RWPE2 (cell line): ENCODE measurements around the gene PTBP1.

Experiments
- ATAC-seq: fragments of 200-7000 bp; cut with Tn5 transposase; 3 replicates; pipeline ENCODE4 v1.9.1; 2021; ENCODE audit warnings: low read depth
- DNase-seq: peaks from one replicate; pipeline ENCODE4 v3.0.0-alpha.2; 2020; ENCODE audit warnings: low spot score
- H3K27ac ChIP-seq: fragments of 450-650 bp; 2 replicates; pipeline ENCODE4 v1.5.1; 2017; ENCODE audit warnings: mild to moderate bottlenecking; ENCODE audit not compliant: poor library complexity, severe bottlenecking
- H3K27me3 ChIP-seq: fragments of 250-450 bp; sonication (Bioruptor Pico); 2 replicates; pipeline ENCODE4 v1.5.1; 2021; ENCODE audit warnings: mild to moderate bottlenecking, moderate library complexity; ENCODE audit not compliant: insufficient read depth, poor library complexity, severe bottlenecking
- H3K36me3 ChIP-seq: fragments of 250-450 bp; sonication (Bioruptor Pico); 2 replicates; pipeline ENCODE4 v1.5.1; 2020; ENCODE audit warnings: low read depth, mild to moderate bottlenecking, moderate library complexity
- H3K4me1 ChIP-seq: fragments of 250-450 bp; sonication (Bioruptor Pico); 2 replicates; pipeline ENCODE4 v1.5.1; 2021; ENCODE audit warnings: mild to moderate bottlenecking, moderate library complexity; ENCODE audit not compliant: insufficient read depth, poor library complexity, severe bottlenecking
- H3K4me3 ChIP-seq: fragments of 250-450 bp; sonication (Bioruptor Pico); 2 replicates; pipeline ENCODE4 v1.5.1; 2021; ENCODE audit warnings: mild to moderate bottlenecking, moderate library complexity; ENCODE audit not compliant: severe bottlenecking
- H3K9me3 ChIP-seq: fragments of 250-450 bp; sonication (Bioruptor Pico); 2 replicates; pipeline ENCODE4 v1.5.1; 2021; ENCODE audit warnings: mild to moderate bottlenecking, moderate library complexity; ENCODE audit not compliant: severe bottlenecking
- CTCF ChIP-seq: fragments of 450-650 bp; IDR thresholded peaks from one replicate; pipeline ENCODE4 v1.5.1; 2017; ENCODE audit warnings: mild to moderate bottlenecking, moderate library complexity; ENCODE audit not compliant: poor library complexity, severe bottlenecking

PTBP1 gene

GRCh38 chr19:808423-808775, 11.1 kb downstream of the PTBP1 start:
- Histone ChIP-seq H3K27me3 (no peaks in the 10 kb centered on the region), H3K4me1 (no peaks in the 10 kb centered on the region), H3K36me3 (peaks cover 81% of the 10 kb centered on the region), H3K27ac (no peak overlapping the region), H3K4me3 (no peak overlapping the region), H3K9me3 (no peaks in the 10 kb centered on the region)
- DNase-seq (no peak), ATAC-seq (no peak)
- TF ChIP-seq CTCF, result no peak

GRCh38 chr19:810077-810855, 13.0 kb downstream of the PTBP1 start:
- H3K27ac ChIP-seq, result no peak overlapping the region
- DNase-seq, result no peak
- no peaks in the 10 kb centered on the region for H3K27me3 ChIP-seq
- H3K36me3 ChIP-seq, result peaks cover 63% of the 10 kb centered on the region
- no peak overlapping the region for H3K4me3 ChIP-seq
- ATAC-seq, result no peak
- no peaks in the 10 kb centered on the region for H3K9me3 ChIP-seq
- no peaks in the 10 kb centered on the region for H3K4me1 ChIP-seq
- TF ChIP-seq CTCF, result no peak

GRCh38 chr19:810883-811489, 13.7 kb downstream of the PTBP1 start:
- ATAC-seq, result no peak
- no peak for DNase-seq
- H3K36me3 ChIP-seq, result peaks cover 58% of the 10 kb centered on the region
- no peaks in the 10 kb centered on the region for H3K27me3 ChIP-seq
- no peaks in the 10 kb centered on the region for H3K4me1 ChIP-seq
- no peaks in the 10 kb centered on the region for H3K9me3 ChIP-seq
- TF ChIP-seq CTCF, result no peak
- H3K27ac ChIP-seq, result no peak overlapping the region
- H3K4me3 ChIP-seq, result no peak overlapping the region

- ATAC-seq (no peak), DNase-seq (no peak)
- no peak overlapping the region for H3K27ac ChIP-seq
- H3K27me3 ChIP-seq, result no peaks in the 10 kb centered on the region
- no peaks in the 10 kb centered on the region for H3K4me1 ChIP-seq
- H3K4me3 ChIP-seq, result no peak overlapping the region
- H3K9me3 ChIP-seq, result no peaks in the 10 kb centered on the region
- TF ChIP-seq CTCF, result no peak
- peaks cover 53% of the 10 kb centered on the region for H3K36me3 ChIP-seq
Measured at GRCh38 chr19:811506-812048, 14.3 kb downstream of the PTBP1 start.
